Tibial artery (tissue), 4 donors: ENCODE measurements around the gene RIC3.

ENCODE experiments used
- DNase-seq, 2 donors: peaks; one replicate each; pipeline ENCODE4 v3.0.0-alpha.2; 2019
- H3K27ac ChIP-seq, 2 donors: fragments of 200-600 bp; sonication (generic) in 1 of 2; 1 replicate in 1 of 2; 2 replicates in 1 of 2; pipeline ENCODE4 v1.5.1; 2018 to 2019; ENCODE audit warnings: mild to moderate bottlenecking in 1 of 2
- H3K27me3 ChIP-seq, 2 donors: fragments of 200-600 bp; sonication (generic) in 1 of 2; one replicate each; pipeline versions ENCODE4 v1.5.1 to v1.6.0; 2016 to 2019
- H3K36me3 ChIP-seq, 3 donors: fragments of 200-600 bp; sonication (generic) in 2 of 3; one replicate each; pipeline ENCODE4 v1.5.1; 2016 to 2019; ENCODE audit warnings: mild to moderate bottlenecking in 2 of 3
- H3K4me1 ChIP-seq, 4 donors: fragments of 200-600 bp; sonication (generic) in 2 of 4; 1 replicate in 3 of 4; 2 replicates in 1 of 4; pipeline ENCODE4 v1.5.1; 2016 to 2019
- H3K4me3 ChIP-seq, 2 donors: fragments of 200-600 bp; sonication (generic) in 1 of 2; 1 replicate in 1 of 2; 2 replicates in 1 of 2; pipeline ENCODE4 v1.5.1; 2018 to 2019; ENCODE audit warnings: mild to moderate bottlenecking in 2 of 2
- H3K9me3 ChIP-seq, 3 donors: fragments of 200-600 bp; sonication (generic) in 1 of 3; one replicate each; pipeline ENCODE4 v1.5.1; 2016 to 2019
- intact Hi-C: fragments of 100-400 bp; cut with DNase I; formaldehyde crosslinking; loops from one replicate; pipeline ENCODE4 v1.15.0; 2023; ENCODE audit warnings: low total_unique reads
- TF ChIP-seq, protein P1 (sequence below), 2 experiments: fragments of 200-600 bp in 1 of 2; fragments of 450-650 bp in 1 of 2; IDR thresholded peaks; one replicate each; pipeline ENCODE4 v1.5.1; 2017 to 2019; ENCODE audit warnings: antibody characterized with exemption in 2 of 2, mild to moderate bottlenecking in 1 of 2, moderate library complexity in 1 of 2

The RIC3 gene

DNA sequence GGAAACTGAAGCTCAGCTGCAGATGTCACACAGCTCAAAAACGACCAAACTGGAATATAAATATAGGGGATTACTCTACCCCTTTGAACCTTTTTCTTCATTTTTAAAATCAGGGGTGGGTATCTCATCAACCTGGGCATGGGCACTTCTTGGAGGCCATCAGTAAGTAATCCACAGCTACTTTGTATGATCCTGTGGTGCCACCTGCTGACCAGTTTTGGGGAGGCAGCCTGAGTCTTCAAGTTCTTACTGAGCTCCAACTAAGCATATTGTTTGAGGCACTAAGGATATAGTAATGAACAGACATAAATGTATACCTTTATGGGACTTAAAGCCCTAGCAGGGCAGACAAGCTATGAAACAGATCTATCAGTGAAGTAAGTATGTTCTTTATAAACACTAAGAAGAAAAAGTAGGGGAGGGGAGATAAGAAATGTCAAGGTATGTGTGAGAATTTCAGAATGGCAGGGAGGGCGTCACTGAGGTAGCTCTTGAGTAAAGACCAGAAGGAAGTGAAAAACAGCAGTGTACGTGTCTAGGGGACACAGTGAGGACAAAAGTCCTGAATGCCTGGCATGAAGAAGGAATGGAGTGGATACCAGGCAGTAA lies 69.4 kb downstream of the RIC3 start:
- no peak overlapping the region for H3K4me3 ChIP-seq
- H3K4me1 ChIP-seq, result no peaks in the 10 kb centered on the region
- H3K9me3 ChIP-seq, result no peaks in the 10 kb centered on the region
- intact Hi-C loops, result loop anchor here (5.0 kb wide), 1 partner anchor 92 kb away; no protein-coding TSS in a partner anchor
- no peak overlapping the region for H3K27ac ChIP-seq
- peak; percentile 84 for DNase-seq
- peaks cover 0 to 79% (median 64%) of the 10 kb centered on the region in 3 donors for H3K36me3 ChIP-seq
- TF ChIP-seq, protein P1, sequence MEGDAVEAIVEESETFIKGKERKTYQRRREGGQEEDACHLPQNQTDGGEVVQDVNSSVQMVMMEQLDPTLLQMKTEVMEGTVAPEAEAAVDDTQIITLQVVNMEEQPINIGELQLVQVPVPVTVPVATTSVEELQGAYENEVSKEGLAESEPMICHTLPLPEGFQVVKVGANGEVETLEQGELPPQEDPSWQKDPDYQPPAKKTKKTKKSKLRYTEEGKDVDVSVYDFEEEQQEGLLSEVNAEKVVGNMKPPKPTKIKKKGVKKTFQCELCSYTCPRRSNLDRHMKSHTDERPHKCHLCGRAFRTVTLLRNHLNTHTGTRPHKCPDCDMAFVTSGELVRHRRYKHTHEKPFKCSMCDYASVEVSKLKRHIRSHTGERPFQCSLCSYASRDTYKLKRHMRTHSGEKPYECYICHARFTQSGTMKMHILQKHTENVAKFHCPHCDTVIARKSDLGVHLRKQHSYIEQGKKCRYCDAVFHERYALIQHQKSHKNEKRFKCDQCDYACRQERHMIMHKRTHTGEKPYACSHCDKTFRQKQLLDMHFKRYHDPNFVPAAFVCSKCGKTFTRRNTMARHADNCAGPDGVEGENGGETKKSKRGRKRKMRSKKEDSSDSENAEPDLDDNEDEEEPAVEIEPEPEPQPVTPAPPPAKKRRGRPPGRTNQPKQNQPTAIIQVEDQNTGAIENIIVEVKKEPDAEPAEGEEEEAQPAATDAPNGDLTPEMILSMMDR (IDR thresholded peaks at IDR 0.05), result peak; percentile 74 to 79
- H3K27me3 ChIP-seq, result no peaks in the 10 kb centered on the region

DNA sequence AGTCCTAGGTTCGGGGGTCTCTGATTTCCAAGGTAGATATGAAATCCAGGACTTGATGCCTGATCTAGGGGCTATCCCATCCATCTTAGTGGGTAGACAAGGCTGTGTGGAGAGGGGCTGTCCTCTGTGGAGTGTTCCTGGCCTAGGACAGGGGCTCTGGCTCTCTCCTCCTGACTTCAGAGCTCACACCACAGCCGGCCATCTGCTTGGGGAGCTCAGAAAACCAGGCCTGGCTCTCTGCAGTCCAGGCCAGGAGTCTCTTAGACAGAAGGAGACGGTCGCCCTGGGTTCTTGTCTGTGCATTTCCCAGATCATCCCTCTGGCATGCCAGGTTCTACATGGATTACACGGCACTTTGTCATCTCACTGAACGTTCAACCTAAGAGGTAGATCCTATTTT lies 69.9 kb downstream of the RIC3 start:
- no peak overlapping the region for H3K27ac ChIP-seq
- H3K4me1 ChIP-seq, result no peaks in the 10 kb centered on the region
- no peak overlapping the region for H3K4me3 ChIP-seq
- no peaks in the 10 kb centered on the region for H3K9me3 ChIP-seq
- no peak for DNase-seq
- H3K27me3 ChIP-seq, result no peaks in the 10 kb centered on the region
- TF ChIP-seq, protein P1 (IDR thresholded peaks at IDR 0.05), result no peak
- intact Hi-C loops, result loop anchor here (5.0 kb wide), 1 partner anchor 92 kb away; no protein-coding TSS in a partner anchor
- peaks cover 0 to 79% (median 65%) of the 10 kb centered on the region in 3 donors for H3K36me3 ChIP-seq

DNA sequence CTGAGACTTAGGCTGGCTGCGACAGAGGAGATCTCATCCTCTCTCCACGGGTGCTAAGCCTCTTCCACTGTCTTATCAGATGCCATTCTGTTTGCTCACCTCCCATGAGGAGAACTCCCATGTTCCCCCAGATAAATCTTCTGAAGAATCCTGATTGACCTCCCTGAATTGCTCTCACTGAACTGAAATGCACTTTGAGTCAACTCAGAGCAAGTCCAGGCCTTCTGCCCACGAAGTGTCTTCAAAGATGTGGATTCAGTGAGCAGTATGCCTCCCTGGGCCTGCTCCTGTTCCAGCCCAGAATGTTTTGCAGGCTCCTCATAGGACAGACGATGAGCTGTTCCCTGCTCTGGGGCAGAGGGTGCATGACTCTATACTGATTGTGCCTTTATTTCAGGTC lies 70.5 kb downstream of the RIC3 start:
- no peak overlapping the region for H3K4me3 ChIP-seq
- no peak overlapping the region for H3K27ac ChIP-seq
- H3K27me3 ChIP-seq, result no peaks in the 10 kb centered on the region
- intact Hi-C loops, result loop anchor here (5.0 kb wide), 1 partner anchor 91 kb away; no protein-coding TSS in a partner anchor
- no peaks in the 10 kb centered on the region for H3K9me3 ChIP-seq
- TF ChIP-seq, protein P1 (IDR thresholded peaks at IDR 0.05), result no peak
- no peaks in the 10 kb centered on the region for H3K4me1 ChIP-seq
- H3K36me3 ChIP-seq, result peaks cover 0 to 75% (median 64%) of the 10 kb centered on the region in 3 donors
- no peak for DNase-seq

DNA sequence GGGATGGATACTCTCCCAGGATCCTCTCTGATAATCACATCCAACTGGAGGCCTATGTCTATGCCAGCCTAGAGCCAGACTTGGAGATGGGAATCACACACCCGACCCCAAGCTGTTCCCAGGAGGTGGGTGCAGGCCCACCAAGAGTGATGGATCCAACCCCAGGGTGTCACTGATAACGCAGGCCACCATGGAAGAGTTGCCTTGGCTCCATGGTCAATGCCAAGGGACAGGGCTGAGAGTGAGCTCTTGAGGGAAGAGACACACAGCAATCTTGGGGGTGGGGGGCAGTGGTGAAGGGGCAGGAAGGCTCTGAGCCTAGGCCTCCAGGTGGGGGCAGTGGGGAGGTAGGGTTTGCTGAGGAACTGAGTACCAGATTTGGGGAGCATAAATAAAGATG lies 70.9 kb downstream of the RIC3 start:
- Histone ChIP-seq H3K4me1 (peaks cover 0 to 3% (median 0%) of the 10 kb centered on the region in 4 donors), H3K9me3 (no peaks in the 10 kb centered on the region), H3K27ac (no peak overlapping the region), H3K27me3 (no peaks in the 10 kb centered on the region), H3K36me3 (peaks cover 0 to 70% (median 59%) of the 10 kb centered on the region in 3 donors), H3K4me3 (no peak overlapping the region)
- intact Hi-C loops, result loop anchor here (5.0 kb wide), 1 partner anchor 91 kb away; no protein-coding TSS in a partner anchor
- DNase-seq, result no peak
- TF ChIP-seq, protein P1 (IDR thresholded peaks at IDR 0.05), result no peak

DNA sequence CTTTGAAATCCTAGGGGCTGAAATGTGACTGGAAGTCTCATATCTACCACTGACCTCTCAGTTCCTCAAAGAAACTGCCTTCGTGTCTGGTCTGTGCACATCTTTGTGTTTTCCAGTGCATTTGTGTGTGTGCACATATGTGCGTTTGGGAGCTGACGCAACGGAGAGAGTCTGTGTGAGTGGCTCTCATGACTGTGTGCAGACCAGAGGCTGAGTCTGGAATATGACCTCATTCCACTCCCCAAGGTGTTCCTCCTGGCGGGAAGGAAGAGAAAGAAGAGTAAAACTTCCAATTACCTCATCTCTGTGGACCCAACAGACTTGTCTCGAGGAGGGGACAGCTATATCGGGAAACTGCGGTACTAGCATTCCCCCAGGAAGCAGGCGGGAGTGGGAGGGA lies 71.4 kb downstream of the RIC3 start:
- peaks cover 0 to 66% (median 55%) of the 10 kb centered on the region in 3 donors for H3K36me3 ChIP-seq
- DNase-seq, result no peak
- no peak overlapping the region for H3K27ac ChIP-seq
- no peak overlapping the region for H3K4me3 ChIP-seq
- H3K9me3 ChIP-seq, result no peaks in the 10 kb centered on the region
- intact Hi-C loops, result loop anchor here (5.0 kb wide), 1 partner anchor 90 kb away; no protein-coding TSS in a partner anchor
- peaks cover 0 to 4% (median 0%) of the 10 kb centered on the region in 4 donors for H3K4me1 ChIP-seq
- H3K27me3 ChIP-seq, result no peaks in the 10 kb centered on the region
- TF ChIP-seq, protein P1 (IDR thresholded peaks at IDR 0.05), result no peak
